Ramos (cell line): Measurements from ENCODE around the gene CDIPT.
"Not testable (repeated sequence)": the region's sequence is repeated elsewhere in the genome, so short reads cannot be mapped to it uniquely, and the experiment has no call there.

Experiments
- in situ Hi-C: fragments of 300-500 bp; cut with MboI; formaldehyde crosslinking; loops from one replicate; pipeline ENCODE4 v1.14.3; 2022; ENCODE audit warnings: low sequenced_read_pairs; ENCODE audit not compliant: unreplicated experiment

Gene CDIPT

DNA sequence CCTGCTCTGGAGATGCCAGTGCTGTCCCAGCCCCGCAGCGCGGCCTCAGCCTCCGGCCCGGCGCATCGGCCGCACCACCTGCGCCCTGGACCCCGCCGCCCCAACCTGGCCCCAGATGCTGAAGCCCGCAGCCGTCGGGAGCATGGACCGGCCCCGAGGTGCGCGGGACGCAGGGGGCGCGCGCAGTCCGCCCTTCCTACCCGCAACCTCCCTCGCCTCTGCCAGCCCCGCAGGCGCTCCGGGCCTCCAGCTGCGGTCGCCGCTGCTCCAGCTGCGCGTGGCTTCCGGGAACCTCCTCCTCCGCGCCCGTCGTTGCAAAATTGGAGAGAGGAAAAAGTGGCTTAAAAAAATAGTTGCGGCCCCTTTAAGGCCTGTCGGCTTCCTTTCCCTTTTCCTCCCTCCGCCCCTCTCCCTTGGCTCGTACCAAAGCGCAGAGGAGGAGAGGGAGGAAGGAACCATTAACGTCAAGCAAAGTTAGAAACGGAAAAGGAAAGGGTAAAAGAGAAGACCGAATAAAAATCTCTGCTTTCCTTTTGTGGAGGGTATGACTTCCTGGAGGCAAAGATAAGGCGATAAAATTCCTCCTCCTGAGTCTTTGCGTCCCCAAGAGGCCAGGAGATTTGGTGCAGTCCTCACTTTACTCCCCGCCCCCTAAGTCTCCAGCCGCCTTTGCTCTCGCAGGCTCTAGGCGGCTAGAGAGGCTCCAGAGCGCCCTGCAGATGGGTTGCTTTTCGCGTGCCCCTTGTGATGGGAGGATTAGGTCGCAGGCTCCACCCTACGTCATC is at the start of gene CDIPT:
CDIPT (minus strand) TSS at position 343 of the 785 bp plus-strand sequence. CDS start 369 bp downstream, outside the sequence.
- in situ Hi-C loops, result no loop called here

DNA sequence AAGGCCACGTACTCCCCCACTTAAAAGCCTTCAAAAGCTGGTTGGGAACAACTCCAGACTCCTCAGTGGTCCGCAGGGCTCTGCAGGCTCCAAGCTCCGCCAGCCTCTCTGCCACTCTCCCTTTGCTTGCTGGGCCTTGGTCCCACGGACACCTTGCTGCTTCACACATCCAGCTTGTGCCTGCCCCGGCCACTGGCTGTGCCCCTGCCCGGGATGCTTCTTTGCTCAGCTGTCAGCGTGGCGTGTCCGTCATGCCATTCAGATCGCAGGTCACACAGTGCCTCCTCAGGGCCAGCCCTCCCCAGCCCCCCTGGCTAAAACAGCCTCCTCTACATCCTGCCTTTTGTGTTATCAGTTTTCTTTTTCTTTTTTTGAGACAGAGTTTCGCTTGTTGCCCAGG is 49.1 kb upstream of the CDIPT start:
- in situ Hi-C loops, result no loop called here

DNA sequence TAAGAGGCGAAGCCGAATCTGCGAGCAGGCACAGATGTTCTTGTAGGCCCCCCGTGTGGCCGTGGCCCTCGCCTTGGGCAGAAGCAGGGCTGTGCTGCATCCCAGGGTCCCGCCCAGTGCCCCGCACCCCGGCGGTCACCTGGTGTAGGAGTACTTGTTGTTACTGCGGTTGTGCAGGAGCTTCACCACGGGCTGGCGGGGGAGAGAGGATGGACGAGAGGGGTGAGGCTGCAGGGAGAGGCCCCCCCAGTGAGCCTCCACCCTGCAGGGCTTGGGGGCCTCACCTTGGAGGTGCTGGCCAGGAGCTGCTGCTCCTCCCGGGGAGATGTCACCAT is 48.6 kb upstream of the CDIPT start:
- in situ Hi-C loops, result no loop called here

- in situ Hi-C loops, result no loop called here
These were observed 48.0 kb upstream of the CDIPT start for GRCh38 chr16:29910819-29911675.

GRCh38 chr16:29909851-29910250 is 46.8 kb upstream of the CDIPT start:
- in situ Hi-C loops, result not testable (repeated sequence)

DNA sequence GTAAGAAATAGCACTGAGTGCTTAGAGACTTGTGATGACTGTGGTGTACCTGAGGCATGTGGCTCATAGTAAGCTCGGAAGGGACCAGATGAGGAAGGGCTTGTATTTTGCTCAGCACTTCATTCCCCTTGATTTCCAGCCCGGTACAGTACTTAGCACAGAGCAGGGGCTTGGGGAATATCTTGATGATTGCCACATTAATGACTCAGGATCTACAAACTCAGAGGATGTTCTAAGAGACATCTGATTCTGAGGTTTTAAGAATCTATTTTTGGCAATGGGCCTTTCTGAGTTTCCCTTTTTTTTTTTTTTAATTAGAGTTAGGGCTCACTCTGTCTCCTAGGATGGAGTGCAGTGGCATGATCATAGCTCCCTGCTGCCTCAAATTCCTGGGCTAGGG is 46.4 kb upstream of the CDIPT start:
- in situ Hi-C loops, result no loop called here

DNA sequence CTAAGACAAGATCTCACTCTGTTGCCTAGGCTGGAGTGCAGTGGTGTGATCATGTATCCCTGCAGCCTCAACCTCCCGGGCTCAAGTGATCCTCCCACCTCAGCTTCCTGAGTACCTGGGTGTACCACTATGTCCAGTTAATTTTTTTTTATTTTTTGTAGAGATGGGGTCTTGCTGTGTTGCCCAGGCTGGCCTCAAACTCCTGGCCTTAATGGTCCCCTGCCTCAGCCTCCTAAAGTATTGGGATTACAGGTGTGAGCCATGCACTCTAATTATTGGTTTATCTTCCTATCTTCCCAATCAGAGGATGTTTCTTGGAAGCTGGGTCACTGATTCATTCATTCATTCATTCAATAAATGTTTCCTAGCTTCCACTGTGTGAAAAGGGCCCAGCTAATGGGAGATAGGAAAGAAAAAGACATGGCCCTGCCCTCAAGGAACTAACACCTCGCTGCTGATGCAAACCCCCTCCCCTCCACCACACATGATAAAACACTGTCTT is 45.7 kb upstream of the CDIPT start:
- in situ Hi-C loops, result no loop called here

DNA sequence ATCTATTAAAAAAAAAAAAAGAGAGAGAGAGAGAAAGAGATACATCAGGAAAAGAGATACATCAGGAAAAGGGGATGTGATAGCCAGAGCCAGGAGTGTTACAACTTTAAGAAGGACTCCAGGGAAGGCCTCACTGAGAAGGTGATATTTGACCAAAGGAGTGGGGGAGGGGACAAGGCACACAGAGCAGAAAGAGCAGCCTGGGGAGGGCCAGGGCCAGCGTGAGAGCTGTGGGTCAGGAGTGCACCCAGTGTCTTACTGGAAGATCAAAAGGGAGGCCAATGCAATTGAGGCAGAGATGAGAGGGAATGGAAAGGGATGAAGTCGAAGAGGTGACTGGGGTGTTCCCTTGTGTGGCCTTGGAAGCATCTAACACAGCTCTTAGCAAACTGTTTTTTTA is 44.9 kb upstream of the CDIPT start:
- in situ Hi-C loops, result no loop called here

- in situ Hi-C loops, result no loop called here
These were observed 43.7 kb upstream of the CDIPT start for GRCh38 chr16:29906520-29907244.

DNA sequence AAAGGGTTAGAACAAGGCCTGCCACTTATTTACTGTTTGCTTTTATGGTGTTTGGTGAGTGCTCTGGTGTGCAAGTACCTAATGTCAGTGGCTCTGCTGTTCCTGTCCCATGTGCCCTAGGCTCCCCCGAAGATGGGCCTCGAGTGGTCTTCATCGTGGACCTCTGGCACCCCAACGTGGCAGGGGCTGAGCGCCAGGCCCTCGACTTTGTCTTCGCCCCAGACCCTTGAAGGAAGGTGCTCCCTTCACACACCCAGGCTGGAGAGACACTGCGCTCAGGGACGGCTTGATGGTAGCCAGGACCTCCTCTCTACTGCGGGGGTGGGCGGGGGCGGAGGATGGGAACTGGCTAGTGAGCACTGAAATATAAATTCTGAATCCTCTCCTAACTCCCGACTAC is 42.6 kb upstream of the CDIPT start:
- in situ Hi-C loops, result no loop called here

GRCh38 chr16:29904947-29905346 is 41.9 kb upstream of the CDIPT start:
- in situ Hi-C loops, result no loop called here

DNA sequence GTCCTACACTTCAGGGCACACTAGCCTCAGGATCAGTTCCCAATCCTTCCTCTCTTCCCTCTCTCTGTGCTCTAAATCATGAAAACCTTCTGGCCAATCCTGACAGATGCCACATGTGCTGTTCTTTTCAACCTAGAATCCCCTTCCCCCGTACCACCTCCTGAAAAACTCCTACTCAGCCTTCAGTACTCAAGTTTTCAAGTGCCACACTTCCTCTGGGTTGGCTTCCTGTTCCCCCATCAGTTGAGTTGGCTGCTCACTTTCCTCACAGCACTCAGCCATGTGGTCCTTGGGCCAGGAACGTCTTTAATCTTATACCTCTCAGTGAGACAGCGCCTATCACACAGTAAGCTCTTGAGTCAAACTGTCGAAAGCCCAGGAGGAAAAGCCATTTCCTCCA is 40.6 kb upstream of the CDIPT start:
- in situ Hi-C loops, result no loop called here

DNA sequence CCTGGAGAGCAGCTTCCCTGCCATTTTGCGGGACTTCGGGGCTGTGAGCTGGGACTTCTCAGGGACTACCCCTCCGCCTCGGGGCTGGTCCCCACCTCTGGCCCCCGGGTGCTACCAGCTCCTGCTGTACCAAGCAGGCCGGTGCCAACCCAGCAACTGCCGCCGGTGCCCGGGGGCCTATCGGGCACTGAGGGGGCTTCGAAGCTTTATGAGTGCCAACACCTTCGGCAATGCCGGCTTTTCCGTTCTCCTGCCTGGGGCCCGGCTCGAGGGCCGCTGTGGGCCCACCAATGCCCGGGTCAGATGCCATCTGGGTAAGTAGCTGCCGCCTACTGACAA is 38.5 kb upstream of the CDIPT start:
- in situ Hi-C loops, result no loop called here

GRCh38 chr16:29900888-29901606 is 38.0 kb upstream of the CDIPT start:
- in situ Hi-C loops, result no loop called here

- in situ Hi-C loops, result no loop called here
These were observed 37.3 kb upstream of the CDIPT start, which contains the start of gene ASPHD1 for GRCh38 chr16:29900102-29900887. TSS of gene ASPHD1 (plus strand) at chr16:29900488. CDS start at chr16:29900972, 484 bp downstream.

DNA sequence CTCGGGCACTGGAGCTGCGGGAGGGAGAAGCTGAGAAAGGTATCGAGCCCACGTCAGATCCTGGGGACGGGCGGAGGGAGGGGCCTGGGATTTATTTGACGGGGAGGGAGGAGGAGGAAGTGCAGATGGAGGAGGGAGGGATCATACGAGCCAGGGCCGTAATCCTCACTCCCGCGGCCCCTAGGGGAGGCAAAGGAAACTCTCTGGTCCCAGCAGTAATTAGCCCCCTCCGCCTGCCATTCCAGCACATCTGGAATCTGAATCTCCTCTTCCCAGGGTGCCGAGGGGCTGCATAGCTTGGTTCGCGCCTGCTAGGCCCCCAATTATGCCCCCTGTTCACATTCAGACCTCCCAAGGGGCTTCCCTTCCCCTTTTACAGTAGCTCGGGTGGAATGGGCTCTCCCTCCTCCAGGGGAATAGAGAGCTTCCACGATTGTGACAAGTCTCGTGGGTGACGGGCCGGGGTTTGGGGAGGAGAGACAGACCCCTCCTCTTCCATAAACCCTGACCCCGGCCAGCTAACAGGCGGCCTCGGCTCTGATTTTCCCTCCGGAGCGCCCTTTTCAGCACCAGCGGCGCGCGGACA is 36.6 kb upstream of the CDIPT start, which contains the start of gene SEZ6L2:
SEZ6L2 (minus strand) TSS at position 35 of the 586 bp plus-strand sequence. CDS start 531 bp downstream, outside the sequence.
- in situ Hi-C loops, result no loop called here

- in situ Hi-C loops, result no loop called here
These were observed 35.9 kb upstream of the CDIPT start for GRCh38 chr16:29898804-29899515.

DNA sequence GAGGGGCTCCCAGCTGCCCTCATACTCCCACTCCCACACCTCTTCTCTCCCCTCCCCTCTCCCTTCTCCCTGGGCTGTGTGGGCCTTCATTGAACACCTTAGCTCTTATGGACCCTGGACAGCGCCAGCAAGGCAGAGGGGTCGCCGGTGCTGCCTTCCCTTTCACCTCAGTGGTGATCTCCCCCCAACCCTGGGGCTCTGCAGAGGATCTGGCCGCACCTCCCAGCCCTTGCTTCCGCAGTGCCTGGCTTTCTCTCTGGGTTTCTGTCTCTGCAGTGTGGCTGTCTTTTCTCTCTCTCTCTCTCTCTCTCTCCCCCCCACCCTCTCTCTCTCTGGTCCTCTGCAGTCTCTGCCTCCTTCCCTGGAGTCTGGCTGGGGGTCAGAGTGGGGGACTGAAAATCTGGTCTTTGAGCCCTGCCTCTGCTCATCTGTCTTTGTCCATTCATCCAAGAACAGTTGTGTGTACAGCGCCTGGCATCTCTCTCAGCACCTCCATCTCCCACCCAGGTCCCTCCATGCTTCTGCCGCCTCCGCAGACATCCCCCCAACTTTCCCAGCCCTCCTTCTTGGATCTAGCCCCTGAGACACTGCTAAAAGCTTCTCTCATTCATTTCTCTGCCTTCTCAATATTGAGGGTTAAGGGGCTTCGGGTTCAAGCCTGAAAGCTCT is 35.2 kb upstream of the CDIPT start:
- in situ Hi-C loops, result no loop called here
